H1 (cell line): ENCODE results near the gene LMNA. TPM values are rescaled to one million over a fixed set of nuclear protein-coding genes. Genes with fewer than 3 reads are reported as not detected.

Source experiments
- CTCF ChIA-PET: fragments of 300-600 bp; sonication (Branson Sonifier 250); formaldehyde crosslinking; loops from one replicate; lab custom pipeline; 2021; ENCODE audit not compliant: partially characterized antibody; lab: Charles Lee
- POLR2A ChIA-PET: fragments of 300-600 bp; sonication (Branson Sonifier 250); formaldehyde crosslinking; loops from one replicate; lab custom pipeline; 2021; ENCODE audit warnings: inconsistent platforms; ENCODE audit not compliant: partially characterized antibody; lab: Charles Lee
- DNase-seq, 2 experiments: peaks; one replicate each; pipeline versions ENCODE4 v3.0.0 to v3.0.0-alpha.2; 2010 to 2022; ENCODE audit warnings: low spot score in 2 of 2, low read depth in 1 of 2, mixed read lengths in 1 of 2
- FAIRE-seq: peaks from 2 replicates; lab custom pipeline; 2011; peaks lifted over from hg19 to GRCh38; lab: Jason Lieb, UNC
- H2AFZ ChIP-seq: 2 replicates; pipeline ENCODE4 v1.8.1; 2012; ENCODE audit warnings: low read length, inconsistent platforms
- H2AK5ac ChIP-seq: 2 replicates; pipeline ENCODE4 v1.6.1; 2013; ENCODE audit warnings: low read depth, low read length
- H2BK120ac ChIP-seq: replicated peaks from 2 replicates; pipeline ENCODE3; 2013; ENCODE audit warnings: low read depth, low read length, inconsistent platforms
- H2BK12ac ChIP-seq: 2 replicates; pipeline ENCODE4 v1.6.1; 2013; ENCODE audit warnings: low read depth, low read length
- H2BK15ac ChIP-seq: 2 replicates; pipeline ENCODE4 v1.6.1; 2013; ENCODE audit warnings: low read length
- H2BK20ac ChIP-seq: 2 replicates; pipeline ENCODE4 v1.6.1; 2013; ENCODE audit warnings: low read length
- H2BK5ac ChIP-seq: 2 replicates; pipeline ENCODE4 v1.6.1; 2013; ENCODE audit warnings: low read depth, low read length
- H3K14ac ChIP-seq: 2 replicates; pipeline ENCODE4 v1.6.1; 2013; ENCODE audit warnings: inconsistent platforms; ENCODE audit not compliant: insufficient read length
- H3K18ac ChIP-seq: 2 replicates; pipeline ENCODE4 v1.6.1; 2013; ENCODE audit warnings: low read length; ENCODE audit errors: extremely low read depth
- H3K23ac ChIP-seq: 2 replicates; pipeline ENCODE4 v1.6.1; 2013; ENCODE audit warnings: inconsistent platforms; ENCODE audit not compliant: insufficient read length
- H3K23me2 ChIP-seq: 2 replicates; pipeline ENCODE4 v1.6.1; 2013; ENCODE audit warnings: low read depth, low read length
- H3K27ac ChIP-seq: 2 replicates; pipeline ENCODE4 v1.6.1; 2011; ENCODE audit warnings: low read depth, low read length, inconsistent platforms
- H3K27me3 ChIP-seq, 4 experiments: replicated peaks in 1 of 4; 1 replicate in 1 of 4; 2 replicates in 3 of 4; pipeline versions ENCODE4 v1.6.1 to v1.8.1; 2011 to 2013; ENCODE audit warnings: low read length in 3 of 4, mild to moderate bottlenecking in 3 of 4, inconsistent platforms in 2 of 4, mixed read lengths in 2 of 4, moderate library complexity in 1 of 4; ENCODE audit not compliant: control insufficient read depth in 3 of 4, insufficient read depth in 3 of 4; ENCODE audit errors: extremely low read depth in 1 of 4
- H3K36me3 ChIP-seq, 4 experiments: 2 replicates each; pipeline versions ENCODE4 v1.6.1 to v1.8.1; 2011 to 2013; ENCODE audit warnings: mild to moderate bottlenecking in 4 of 4, low read length in 3 of 4, moderate library complexity in 2 of 4, control low read depth in 1 of 4, inconsistent platforms in 1 of 4; ENCODE audit not compliant: insufficient read depth in 4 of 4, control insufficient read depth in 2 of 4
- H3K4ac ChIP-seq: replicated peaks from 2 replicates; pipeline ENCODE3; 2013; ENCODE audit warnings: low read length, low read depth, mixed read lengths, inconsistent platforms; ENCODE audit not compliant: insufficient read length
- H3K4me1 ChIP-seq, 4 experiments: replicated peaks in 1 of 4; 1 replicate in 1 of 4; 2 replicates in 3 of 4; pipeline versions ENCODE4 v1.6.1 to v1.8.1; 2011 to 2013; ENCODE audit warnings: low read length in 3 of 4, inconsistent platforms in 2 of 4, mixed read lengths in 1 of 4; ENCODE audit not compliant: insufficient read depth in 4 of 4, control insufficient read depth in 3 of 4
- H3K4me2 ChIP-seq, 2 experiments: 2 replicates each; pipeline versions ENCODE4 v1.6.1 to v1.8.1; 2011 to 2013; ENCODE audit warnings: low read depth in 2 of 2, low read length in 2 of 2, control low read depth in 1 of 2, inconsistent platforms in 1 of 2, mild to moderate bottlenecking in 1 of 2; ENCODE audit not compliant: insufficient read depth in 1 of 2
- H3K4me3 ChIP-seq, 4 experiments: fragments of 200-600, 300-600 bp in 1 of 4; sonication (generic), shearing (Covaris generic), sonication (Bioruptor Twin) in 1 of 4; 2 replicates each; pipeline versions ENCODE4 v1.5.1 to v1.8.1; 2011 to 2016; ENCODE audit warnings: low read length in 4 of 4, low read depth in 3 of 4, control low read depth in 2 of 4, inconsistent platforms in 2 of 4, mild to moderate bottlenecking in 2 of 4, mixed read lengths in 1 of 4, moderate library complexity in 1 of 4; ENCODE audit not compliant: insufficient read depth in 2 of 4; ENCODE audit errors: extremely low read depth in 1 of 4
- H3K56ac ChIP-seq: replicated peaks from 2 replicates; pipeline ENCODE3; 2013; ENCODE audit warnings: low read depth, mild to moderate bottlenecking, mixed read lengths, low read length, inconsistent platforms; ENCODE audit not compliant: insufficient read length
- H3K79me1 ChIP-seq: 2 replicates; pipeline ENCODE4 v1.6.1; 2013; ENCODE audit warnings: low read depth, low read length, control low read depth
- H3K79me2 ChIP-seq, 2 experiments: 2 replicates each; pipeline versions ENCODE4 v1.6.1 to v1.8.1; 2012 to 2013; ENCODE audit warnings: low read length in 2 of 2, mild to moderate bottlenecking in 2 of 2, inconsistent platforms in 1 of 2; ENCODE audit not compliant: insufficient read depth in 2 of 2, control insufficient read depth in 1 of 2
- H3K9ac ChIP-seq, 4 experiments: replicated peaks in 1 of 4; 1 replicate in 1 of 4; 2 replicates in 3 of 4; pipeline versions ENCODE4 v1.6.1 to v1.8.1; 2011 to 2013; ENCODE audit warnings: low read depth in 3 of 4, low read length in 3 of 4, control low read depth in 2 of 4, mild to moderate bottlenecking in 2 of 4, moderate library complexity in 2 of 4, inconsistent platforms in 1 of 4; ENCODE audit errors: extremely low read depth in 1 of 4
- H3K9me3 ChIP-seq, 2 experiments: 2 replicates each; pipeline versions ENCODE4 v1.6.1 to v1.8.1; 2012 to 2013; ENCODE audit warnings: mild to moderate bottlenecking in 2 of 2, moderate library complexity in 2 of 2, control low read depth in 1 of 2, inconsistent platforms in 1 of 2, low read depth in 1 of 2, low read length in 1 of 2, mixed read lengths in 1 of 2; ENCODE audit not compliant: insufficient read depth in 2 of 2
- H4K20me1 ChIP-seq, 2 experiments: replicated peaks in 1 of 2; 2 replicates each; pipeline versions ENCODE3 to v1.8.1; 2011 to 2013; ENCODE audit warnings: inconsistent platforms in 2 of 2, low read length in 2 of 2, mild to moderate bottlenecking in 1 of 2; ENCODE audit not compliant: insufficient read depth in 2 of 2, control insufficient read depth in 1 of 2
- H4K5ac ChIP-seq: 2 replicates; pipeline ENCODE4 v1.6.1; 2013; ENCODE audit warnings: low read length, low read depth, mixed read lengths, inconsistent platforms; ENCODE audit not compliant: insufficient read length
- H4K8ac ChIP-seq: 2 replicates; pipeline ENCODE4 v1.8.0; 2013; ENCODE audit warnings: mild to moderate bottlenecking, moderate library complexity, low read length, inconsistent platforms; ENCODE audit not compliant: insufficient read depth; ENCODE audit errors: extremely low read depth
- H4K91ac ChIP-seq: replicated peaks from 2 replicates; pipeline ENCODE3; 2013; ENCODE audit warnings: low read length, mixed read lengths, inconsistent platforms; ENCODE audit not compliant: insufficient read length
- EGR1 ChIP-seq: IDR thresholded peaks from 2 replicates; pipeline ENCODE4 v1.6.1; 2011; ENCODE audit warnings: low read depth, low read length, borderline replicate concordance
- KDM4A ChIP-seq: IDR thresholded peaks from one replicate; pipeline ENCODE4 v1.7.1; 2012; ENCODE audit warnings: low read depth, mild to moderate bottlenecking, moderate library complexity, low read length, inconsistent platforms; ENCODE audit not compliant: severe bottlenecking
- PHF8 ChIP-seq: fragments of 200-600 bp; sonication (generic); conservative IDR thresholded peaks from 2 replicates; pipeline ENCODE4 v1.7.1; 2012; ENCODE audit warnings: low read depth, mild to moderate bottlenecking, inconsistent platforms, low read length, moderate library complexity
- POLR2A ChIP-seq, 2 experiments: IDR thresholded peaks; 1 replicate in 1 of 2; 2 replicates in 1 of 2; pipeline ENCODE4 v1.6.1; 2011; ENCODE audit warnings: low read depth in 2 of 2, low read length in 2 of 2, mild to moderate bottlenecking in 2 of 2; ENCODE audit errors: control extremely low read depth in 1 of 2
- SP1 ChIP-seq: IDR thresholded peaks from 2 replicates; pipeline ENCODE4 v1.6.1; 2011; ENCODE audit warnings: low read depth, low read length
- SP2 ChIP-seq: IDR thresholded peaks from 2 replicates; pipeline ENCODE4 v1.6.1; 2012; ENCODE audit warnings: mild to moderate bottlenecking, low read length, inconsistent platforms
- WGBS, 2 experiments: shearing (Covaris generic) in 1 of 2; methylation state at CpG; one replicate each; pipeline versions ENCODE4 v1.1.6 to v1.1.7; 2013 to 2015; ENCODE audit warnings: low lambda C conversion rate in 2 of 2, mixed read lengths in 2 of 2, inconsistent platforms in 1 of 2, low coverage in 1 of 2, missing lambda C conversion rate in 1 of 2; ENCODE audit not compliant: insufficient replicate concordance in 2 of 2, insufficient coverage in 1 of 2, insufficient read length in 1 of 2; ENCODE audit errors: extremely low coverage in 1 of 2, missing lambda C conversion rate in 1 of 2; 5-methylcytosine and 5-hydroxymethylcytosine counted together
- polyA plus RNA-seq, 7 experiments: library from polyadenylated mRNA; depleted of rRNA in 3 of 7; stranded (reverse) in 5 of 7; unstranded in 2 of 7; fragments of >200 nt in 5 of 7; fragments of 200-250 nt in 2 of 7; gene quantifications; 1 replicate in 5 of 7; 2 replicates in 1 of 7; 4 replicates in 1 of 7; pipeline versions ENCODE4 v1.2.1 to v1.2.3, GENCODE V29; 2011 to 2013; ENCODE audit warnings: missing spikeins in 2 of 7, mixed read lengths in 2 of 7
- total RNA-seq: library from RNA; stranded (reverse); fragmentation: NEBNext Ultra II Directional; extraction: Animal tissue kit (Norgen Biotek cat#: 25700); gene quantifications from 2 replicates; pipeline ENCODE4 v1.2.1, GENCODE V29; 2021

LMNA gene
- total and polyA plus RNA-seq, 2 of the 8 experiments (the other 6 are each of a cell fraction or from before 2014, with no cell fraction given): 25.8 to 46.8 TPM

- ChIA-PET POLR2A (interaction anchor here (1.0 to 29.6 kb wide), 17 partner anchors 8 to 148 kb away, joined by 3 to 763 read pairs (median 11); partner anchors contain the start of genes ARHGEF2, KHDC4, LMNA and RAB25), CTCF (interaction anchor here (0.8 to 29.5 kb wide), 6 partner anchors 9 to 106 kb away, joined by 3 to 1994 read pairs (median 6); partner anchors contain the start of gene LMNA)
- Histone ChIP-seq H3K9me3 (no peaks in the 10 kb centered on the region), H4K8ac (0 out of 2 replicates have a peak overlapping the region, but pooled peaks have one; percentile 71), H3K79me2 (peaks cover 19 to 72% of the 10 kb centered on the region in 2 experiments), H3K18ac (peak overlapping the region; percentile 97), H3K56ac (peak overlapping the region; percentile 93), H4K91ac (peak overlapping the region; percentile 94), H2BK5ac (peak overlapping the region; percentile 90), H2AFZ (no peak overlapping the region), H3K36me3 (peaks cover 0 to 10% (median 4%) of the 10 kb centered on the region in 4 experiments; a peak in 4 of 8 replicates), H3K4me2 (peak overlapping the region; percentile 60 to 79), H3K23ac (no peak overlapping the region), H2BK20ac (no peak overlapping the region), H2AK5ac (no peak overlapping the region), H2BK12ac (no peak overlapping the region), H3K23me2 (peaks cover 14% of the 10 kb centered on the region), H3K4me3 (peak overlapping the region; percentile 71 to 98 (median 85)), H3K4ac (peak overlapping the region; percentile 87), H4K5ac (peak overlapping the region; percentile 94), H3K79me1 (peaks cover 14% of the 10 kb centered on the region), H3K14ac (peak overlapping the region; percentile 78), H4K20me1 (peaks cover 14 to 22% of the 10 kb centered on the region in 2 experiments), H2BK15ac (no peak overlapping the region), H3K27ac (peak overlapping the region; percentile 65; the same call in 1 of the 2 replicates), H3K9ac (peak overlapping the region; percentile 49 to 68 (median 60)), H2BK120ac (peak overlapping the region; percentile 69), H3K27me3 (no peaks in the 10 kb centered on the region), H3K4me1 (peaks cover 15 to 29% (median 16%) of the 10 kb centered on the region in 4 experiments)
- TF ChIP-seq KDM4A (peak; percentile 32), SP1 (0 out of 2 replicates have a peak, but pooled peaks have one; percentile 7), EGR1 (no peak), SP2 (no peak), POLR2A (IDR thresholded peaks at IDR 0.05; ENCODE audit: control extremely low read depth in 1 of 2, low read depth in 2 of 2, low read length in 2 of 2) (0 out of 3 replicates have a peak, but pooled peaks of 1 of the 2 experiments have one; percentile 2), PHF8 (peak; percentile 38; the same call in 1 of the 2 replicates)
- DNase-seq: no peak
- no peak for FAIRE-seq
- WGBS, 2 experiments: 0% methylated on average over 1 of the region's 10 CpGs; no CpG with 5 or more reads in 1 of the 2 experiments
Measured at GRCh38 chr1:156081917-156082308, 32.6 kb upstream of the LMNA start.
